Esophagus muscularis mucosa (tissue), 4 donors: ENCODE measurements around the gene TIMM13. TPM values are rescaled to one million over a fixed set of nuclear protein-coding genes. Genes with fewer than 3 reads are reported as not detected.

Source experiments
- DNase-seq: peaks from one replicate; pipeline ENCODE4 v3.0.0-alpha.2; 2017; ENCODE audit errors: extremely low spot score
- H3K27ac ChIP-seq, 4 donors: fragments of 200-600 bp; sonication (generic); replicated peaks in 1 of 4; 1 replicate in 3 of 4; 2 replicates in 1 of 4; pipeline ENCODE4 v1.5.1; 2016 to 2019; ENCODE audit warnings: mild to moderate bottlenecking in 1 of 4
- H3K27me3 ChIP-seq, 4 donors: fragments of 200-600 bp; sonication (generic); one replicate each; pipeline versions ENCODE4 v1.5.1 to v1.6.0; 2016 to 2019
- H3K36me3 ChIP-seq, 4 donors: fragments of 200-600 bp; sonication (generic); one replicate each; pipeline ENCODE4 v1.5.1; 2016 to 2019
- H3K4me1 ChIP-seq, 4 donors: fragments of 200-600 bp; sonication (generic); one replicate each; pipeline ENCODE4 v1.5.1; 2016 to 2019
- H3K4me3 ChIP-seq, 4 donors: fragments of 200-600 bp; sonication (generic); 1 replicate in 2 of 4; 2 replicates in 2 of 4; pipeline ENCODE4 v1.5.1; 2016 to 2019; ENCODE audit warnings: mild to moderate bottlenecking in 4 of 4, moderate library complexity in 1 of 4
- H3K9me3 ChIP-seq, 4 donors: fragments of 200-600 bp; sonication (generic); 1 replicate in 3 of 4; 2 replicates in 1 of 4; pipeline ENCODE4 v1.5.1; 2016 to 2019
- EP300 ChIP-seq: sonication (generic); formaldehyde crosslinking; IDR thresholded peaks from one replicate; pipeline ENCODE4 v1.6.1; 2017; ENCODE audit warnings: antibody characterized with exemption
- POLR2A ChIP-seq: fragments of 450-650 bp; IDR thresholded peaks from one replicate; pipeline ENCODE4 v1.6.1; 2017; ENCODE audit warnings: antibody characterized with exemption, moderate library complexity, mild to moderate bottlenecking, low read depth
- POLR2AphosphoS5 ChIP-seq, 2 donors: sonication (generic); formaldehyde crosslinking; IDR thresholded peaks; one replicate each; pipeline ENCODE4 v1.6.1; 2017; ENCODE audit warnings: antibody characterized with exemption in 2 of 2
- WGBS: methylation state at CpG from one replicate; pipeline ENCODE4 v1.1.5; 2018; 5-methylcytosine and 5-hydroxymethylcytosine counted together
- intact Hi-C: fragments of 100-400 bp; cut with DNase I; formaldehyde crosslinking; loops from one replicate; pipeline ENCODE4 v1.15.1; 2023
- total RNA-seq, 4 donors: library from RNA; depleted of rRNA; stranded (reverse); fragments of >200 nt; gene quantifications; one replicate each; pipeline versions ENCODE4 v1.1.0 to v1.2.1, GENCODE V29; 2016
- TF ChIP-seq, protein P1 (sequence below), 3 experiments: fragments of 200-600 bp in 2 of 3; fragments of 450-650 bp in 1 of 3; sonication (generic) in 2 of 3; IDR thresholded peaks; one replicate each; pipeline ENCODE4 v1.5.1; 2017 to 2019; ENCODE audit warnings: antibody characterized with exemption in 3 of 3, mild to moderate bottlenecking in 2 of 3, moderate library complexity in 1 of 3

Gene TIMM13
- total RNA-seq, 4 donors from 2014 or later: 16.2 to 37.7 (median 28.1) TPM

DNA sequence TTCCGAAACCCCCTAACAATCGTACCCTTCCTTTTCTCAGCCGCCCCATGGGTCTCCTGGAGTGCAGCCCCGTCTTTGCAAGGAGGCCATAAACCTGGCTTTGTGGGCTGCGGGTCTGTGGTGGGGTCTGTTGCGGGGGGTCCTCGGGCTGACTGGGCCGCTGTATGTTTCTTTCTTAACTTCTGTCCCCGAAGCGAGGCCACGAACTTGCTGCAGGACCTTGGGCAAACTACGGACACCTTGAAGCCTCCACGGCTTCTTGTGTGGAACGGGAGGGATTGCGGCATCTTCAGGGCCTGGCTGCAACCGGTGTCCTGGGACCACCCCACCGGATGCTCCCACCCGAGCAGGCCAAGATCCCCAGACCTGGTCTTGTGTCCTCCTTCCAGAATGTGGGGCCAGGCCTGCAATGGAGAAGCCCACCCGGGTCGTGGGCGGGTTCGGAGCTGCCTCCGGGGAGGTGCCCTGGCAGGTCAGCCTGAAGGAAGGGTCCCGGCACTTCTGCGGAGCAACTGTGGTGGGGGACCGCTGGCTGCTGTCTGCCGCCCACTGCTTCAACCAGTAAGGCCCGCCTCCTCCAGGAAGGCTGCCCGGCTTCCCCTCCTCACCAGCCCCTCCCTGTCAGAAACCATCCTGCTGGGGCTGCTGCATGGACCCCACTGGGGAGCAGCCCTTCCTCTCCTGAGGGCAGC lies 12.0 kb downstream of the TIMM13 start:
- TF ChIP-seq POLR2AphosphoS5 (IDR thresholded peaks at IDR 0.05): no peak
- no peak for TF ChIP-seq POLR2A
- TF ChIP-seq EP300: no peak
- TF ChIP-seq, protein P1, sequence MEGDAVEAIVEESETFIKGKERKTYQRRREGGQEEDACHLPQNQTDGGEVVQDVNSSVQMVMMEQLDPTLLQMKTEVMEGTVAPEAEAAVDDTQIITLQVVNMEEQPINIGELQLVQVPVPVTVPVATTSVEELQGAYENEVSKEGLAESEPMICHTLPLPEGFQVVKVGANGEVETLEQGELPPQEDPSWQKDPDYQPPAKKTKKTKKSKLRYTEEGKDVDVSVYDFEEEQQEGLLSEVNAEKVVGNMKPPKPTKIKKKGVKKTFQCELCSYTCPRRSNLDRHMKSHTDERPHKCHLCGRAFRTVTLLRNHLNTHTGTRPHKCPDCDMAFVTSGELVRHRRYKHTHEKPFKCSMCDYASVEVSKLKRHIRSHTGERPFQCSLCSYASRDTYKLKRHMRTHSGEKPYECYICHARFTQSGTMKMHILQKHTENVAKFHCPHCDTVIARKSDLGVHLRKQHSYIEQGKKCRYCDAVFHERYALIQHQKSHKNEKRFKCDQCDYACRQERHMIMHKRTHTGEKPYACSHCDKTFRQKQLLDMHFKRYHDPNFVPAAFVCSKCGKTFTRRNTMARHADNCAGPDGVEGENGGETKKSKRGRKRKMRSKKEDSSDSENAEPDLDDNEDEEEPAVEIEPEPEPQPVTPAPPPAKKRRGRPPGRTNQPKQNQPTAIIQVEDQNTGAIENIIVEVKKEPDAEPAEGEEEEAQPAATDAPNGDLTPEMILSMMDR (IDR thresholded peaks at IDR 0.05): no peak
- Histone ChIP-seq H3K9me3 (no peaks in the 10 kb centered on the region), H3K36me3 (peaks cover 0 to 19% (median 10%) of the 10 kb centered on the region in 4 donors), H3K4me3 (no peak overlapping the region), H3K27ac (no peak overlapping the region), H3K27me3 (no peaks in the 10 kb centered on the region), H3K4me1 (no peaks in the 10 kb centered on the region)
- DNase-seq: no peak
- intact Hi-C loops: no loop called here
- 86% methylated on average over 14 of the region's 29 CpGs for WGBS

DNA sequence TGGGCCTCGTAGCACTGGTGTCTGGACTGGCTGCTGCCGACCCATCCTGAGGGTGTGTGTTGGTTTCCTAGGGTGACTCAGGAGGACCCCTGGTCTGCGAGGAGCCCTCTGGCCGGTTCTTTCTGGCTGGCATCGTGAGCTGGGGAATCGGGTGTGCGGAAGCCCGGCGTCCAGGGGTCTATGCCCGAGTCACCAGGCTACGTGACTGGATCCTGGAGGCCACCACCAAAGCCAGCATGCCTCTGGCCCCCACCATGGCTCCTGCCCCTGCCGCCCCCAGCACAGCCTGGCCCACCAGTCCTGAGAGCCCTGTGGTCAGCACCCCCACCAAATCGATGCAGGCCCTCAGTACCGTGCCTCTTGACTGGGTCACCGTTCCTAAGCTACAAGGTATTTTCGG lies 13.8 kb downstream of the TIMM13 start:
- H3K4me3 ChIP-seq: no peak overlapping the region
- no peak overlapping the region for H3K27ac ChIP-seq
- H3K4me1 ChIP-seq: no peaks in the 10 kb centered on the region
- WGBS: 88% methylated on average over 8 of the region's 16 CpGs
- peaks cover 0 to 3% (median 0%) of the 10 kb centered on the region in 4 donors for H3K9me3 ChIP-seq
- intact Hi-C loops: no loop called here
- H3K27me3 ChIP-seq: peaks cover 0 to 13% (median under 1%) of the 10 kb centered on the region in 4 donors
- peaks cover 0 to 17% (median 10%) of the 10 kb centered on the region in 4 donors for H3K36me3 ChIP-seq
- no peak for DNase-seq
- TF ChIP-seq EP300: no peak
- TF ChIP-seq POLR2AphosphoS5 (IDR thresholded peaks at IDR 0.05): peak in 1 of 2 donors; percentile 13

DNA sequence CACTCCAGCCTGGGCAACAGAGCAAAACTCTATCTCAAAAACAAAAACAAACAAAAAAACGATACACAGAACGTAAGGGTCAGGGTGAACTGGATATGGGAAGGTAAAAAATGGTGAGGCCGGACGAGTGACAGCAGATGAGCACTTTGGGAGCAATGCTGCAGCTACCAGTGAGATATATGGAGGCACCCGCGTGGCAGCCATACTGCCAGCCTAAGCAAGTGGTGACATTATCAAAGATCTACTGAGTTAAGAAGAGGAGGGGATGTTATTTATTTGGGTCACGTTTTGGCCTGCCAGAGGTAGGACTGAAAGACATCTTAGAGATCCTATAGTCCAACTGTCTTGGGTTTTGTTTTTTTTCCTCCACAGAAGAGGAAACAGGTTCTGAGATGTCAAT lies 14.2 kb downstream of the TIMM13 start:
- Histone ChIP-seq H3K36me3 (peaks cover 0 to 17% (median 10%) of the 10 kb centered on the region in 4 donors), H3K4me3 (no peak overlapping the region), H3K9me3 (peaks cover 0 to 3% (median 0%) of the 10 kb centered on the region in 4 donors), H3K27me3 (peaks cover 0 to 17% (median 2%) of the 10 kb centered on the region in 4 donors), H3K4me1 (no peaks in the 10 kb centered on the region), H3K27ac (no peak overlapping the region)
- no peak for TF ChIP-seq EP300
- TF ChIP-seq POLR2A: no peak
- no peak for TF ChIP-seq POLR2AphosphoS5 (IDR thresholded peaks at IDR 0.05)
- TF ChIP-seq, protein P1 (IDR thresholded peaks at IDR 0.05): no peak
- intact Hi-C loops: no loop called here
- DNase-seq: no peak
- 85% methylated on average over 7 of the region's 7 CpGs for WGBS

DNA sequence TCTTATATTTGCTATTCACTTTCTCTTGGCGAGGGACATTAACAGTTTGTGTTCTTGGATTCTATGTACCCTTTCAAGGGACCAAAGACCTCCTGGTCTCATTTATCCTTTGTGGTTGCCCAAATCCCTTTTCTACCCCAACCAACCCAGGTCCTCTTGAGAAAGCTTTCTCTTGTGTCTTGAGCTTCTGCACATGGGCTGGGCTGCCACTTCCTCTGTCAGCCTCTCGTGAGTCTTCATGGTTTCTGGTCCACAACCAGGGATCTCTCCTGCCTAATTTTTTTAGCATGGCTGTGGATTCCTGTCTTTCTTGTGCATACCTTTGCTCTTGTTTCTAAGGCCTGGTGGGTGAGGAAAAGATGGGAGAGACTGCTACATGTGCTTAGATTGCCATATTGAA lies 14.9 kb downstream of the TIMM13 start:
- Histone ChIP-seq H3K9me3 (peaks cover 0 to 3% (median 0%) of the 10 kb centered on the region in 4 donors), H3K4me3 (no peak overlapping the region), H3K27ac (no peak overlapping the region), H3K4me1 (no peaks in the 10 kb centered on the region), H3K36me3 (peaks cover 0 to 12% (median 8%) of the 10 kb centered on the region in 4 donors), H3K27me3 (peaks cover 0 to 24% (median 3%) of the 10 kb centered on the region in 4 donors)
- TF ChIP-seq EP300 (no peak), POLR2AphosphoS5 (IDR thresholded peaks at IDR 0.05) (no peak), POLR2A (no peak)
- TF ChIP-seq, protein P1 (IDR thresholded peaks at IDR 0.05): no peak
- intact Hi-C loops: no loop called here
- no peak for DNase-seq
- 42% methylated on average over 2 of the region's 2 CpGs for WGBS

DNA sequence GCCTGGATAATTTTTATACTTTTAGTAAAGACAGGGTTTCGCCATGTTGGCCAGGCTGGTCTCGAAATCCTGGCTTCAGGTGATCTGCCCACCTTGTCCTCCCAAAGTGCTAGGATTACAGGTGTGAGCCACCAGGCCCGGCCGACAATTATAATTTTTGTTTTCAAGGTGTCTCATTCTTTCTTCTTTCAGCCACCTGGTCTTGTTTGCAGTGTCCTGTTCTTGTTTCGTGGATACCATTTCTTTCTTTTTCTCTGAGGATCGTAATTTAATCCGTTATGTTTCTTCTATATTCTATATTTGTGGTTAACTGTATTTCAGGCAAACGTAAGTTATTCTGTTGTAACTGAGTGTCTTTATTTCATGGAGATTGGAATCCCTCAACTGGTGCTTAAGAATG lies 15.7 kb downstream of the TIMM13 start:
- H3K4me1 ChIP-seq: no peaks in the 10 kb centered on the region
- no peak for DNase-seq
- 90% methylated on average over 8 of the region's 8 CpGs for WGBS
- intact Hi-C loops: no loop called here
- TF ChIP-seq POLR2AphosphoS5 (IDR thresholded peaks at IDR 0.05): no peak
- no peak for TF ChIP-seq EP300
- TF ChIP-seq, protein P1 (IDR thresholded peaks at IDR 0.05): no peak
- TF ChIP-seq POLR2A: no peak
- H3K27ac ChIP-seq: no peak overlapping the region
- H3K36me3 ChIP-seq: peaks cover 0 to 6% (median 4%) of the 10 kb centered on the region in 4 donors
- peaks cover 0 to 31% (median 3%) of the 10 kb centered on the region in 4 donors for H3K27me3 ChIP-seq
- H3K4me3 ChIP-seq: no peak overlapping the region
- peaks cover 0 to 3% (median 0%) of the 10 kb centered on the region in 4 donors for H3K9me3 ChIP-seq
